SK-N-SH (cell line): Measurements from ENCODE around the gene CA4. TPM values are rescaled to one million over a fixed set of nuclear protein-coding genes. Genes with fewer than 3 reads are reported as not detected.
"Not testable (repeated sequence)": the region's sequence is repeated elsewhere in the genome, so short reads cannot be mapped to it uniquely, and the experiment has no call there.

Experiments used
- CTCF ChIA-PET: fragments of 300-600, 350-600 bp; formaldehyde crosslinking; extraction: SDS; loops from one replicate; lab custom pipeline; 2021; lab: Yijun Ruan, JAX
- POLR2A ChIA-PET: fragments of 350-600 bp; sonication (Branson Sonifier 250); formaldehyde crosslinking; extraction: SDS; loops from one replicate; lab custom pipeline; 2020; ENCODE audit warnings: antibody characterized with exemption, inconsistent platforms; lab: Yijun Ruan, JAX
- DNase-seq: peaks from one replicate; pipeline ENCODE4 v3.0.0; 2012
- H2AFZ ChIP-seq: fragments of 200-600 bp; sonication (generic); 2 replicates; pipeline ENCODE4 v1.8.1; 2016; ENCODE audit warnings: antibody characterized with exemption, mild to moderate bottlenecking, low read depth
- H3F3A ChIP-seq: fragments of 200-600 bp; sonication (generic); replicated peaks from 2 replicates; pipeline ENCODE3; 2016; ENCODE audit warnings: antibody characterized with exemption, mild to moderate bottlenecking; ENCODE audit not compliant: insufficient read depth
- H3K27ac ChIP-seq, 2 experiments: fragments of 200-500 bp in 1 of 2; fragments of 200-600 bp in 1 of 2; sonication (Bioruptor generic) in 1 of 2; sonication (generic), shearing (Covaris generic) in 1 of 2; 2 replicates each; pipeline versions ENCODE4 v1.5.1 to v1.6.1; 2014 to 2016; ENCODE audit warnings: low read depth in 2 of 2, inconsistent platforms in 1 of 2, low read length in 1 of 2, mild to moderate bottlenecking in 1 of 2, mixed read lengths in 1 of 2
- H3K27me3 ChIP-seq: fragments of 200-600 bp; sonication (generic), shearing (Covaris generic); 2 replicates; pipeline ENCODE4 v1.6.1; 2016; ENCODE audit warnings: mixed run types; ENCODE audit not compliant: insufficient read depth
- H3K36me3 ChIP-seq, 2 experiments: fragments of 200-500 bp in 1 of 2; fragments of 200-600 bp in 1 of 2; sonication (Bioruptor generic) in 1 of 2; sonication (generic) in 1 of 2; replicated peaks in 1 of 2; 2 replicates each; pipeline versions ENCODE3 to v1.5.1; 2014 to 2016; ENCODE audit warnings: low read length in 1 of 2, mild to moderate bottlenecking in 1 of 2; ENCODE audit not compliant: insufficient read depth in 2 of 2, control insufficient read depth in 1 of 2
- H3K4me1 ChIP-seq, 2 experiments: fragments of 200-500 bp in 1 of 2; fragments of 200-600 bp in 1 of 2; sonication (Bioruptor generic) in 1 of 2; sonication (generic), shearing (Covaris generic) in 1 of 2; 2 replicates each; pipeline versions ENCODE4 v1.5.1 to v1.6.1; 2014 to 2016; ENCODE audit warnings: low read depth in 1 of 2, low read length in 1 of 2, mixed run types in 1 of 2; ENCODE audit not compliant: insufficient read depth in 2 of 2, control insufficient read depth in 1 of 2
- H3K4me2 ChIP-seq: fragments of 200-600 bp; sonication (generic), shearing (Covaris generic); 2 replicates; pipeline ENCODE4 v1.6.1; 2017; ENCODE audit warnings: mixed run types
- H3K4me3 ChIP-seq, 2 experiments: fragments of 200-500 bp in 1 of 2; fragments of 200-600 bp in 1 of 2; sonication (Bioruptor generic) in 1 of 2; sonication (generic), shearing (Covaris generic) in 1 of 2; 2 replicates each; pipeline versions ENCODE4 v1.5.1 to v1.8.1; 2014 to 2016; ENCODE audit warnings: low read depth in 2 of 2, inconsistent platforms in 1 of 2, low read length in 1 of 2, mild to moderate bottlenecking in 1 of 2, mixed read lengths in 1 of 2, moderate library complexity in 1 of 2
- H3K79me2 ChIP-seq: fragments of 200-600 bp; sonication (generic); 2 replicates; pipeline ENCODE4 v1.8.1; 2017; ENCODE audit warnings: mild to moderate bottlenecking; ENCODE audit not compliant: insufficient read depth
- H3K9ac ChIP-seq: fragments of 200-600 bp; sonication (generic); 2 replicates; pipeline ENCODE4 v1.6.1; 2017; ENCODE audit warnings: mixed run types
- H3K9me2 ChIP-seq: fragments of 200-600 bp; sonication (generic); 2 replicates; pipeline ENCODE4 v1.6.1; 2017; ENCODE audit warnings: mixed run types
- H3K9me3 ChIP-seq: fragments of 200-600 bp; sonication (generic); 2 replicates; pipeline ENCODE4 v1.6.1; 2017; ENCODE audit warnings: mixed run types, mild to moderate bottlenecking, moderate library complexity
- H4K20me1 ChIP-seq: fragments of 200-600 bp; sonication (generic); 2 replicates; pipeline ENCODE4 v1.6.1; 2017; ENCODE audit warnings: mild to moderate bottlenecking, mixed run types; ENCODE audit not compliant: insufficient read depth
- ELF1 ChIP-seq: IDR thresholded peaks from 2 replicates; pipeline ENCODE4 v1.4.0; 2012
- FOXM1 ChIP-seq: IDR thresholded peaks from 2 replicates; pipeline ENCODE4 v1.4.0; 2012; ENCODE audit warnings: low read depth, mild to moderate bottlenecking
- GABPA ChIP-seq: IDR thresholded peaks from 2 replicates; pipeline ENCODE4 v1.4.0; 2012; ENCODE audit warnings: low read depth, mild to moderate bottlenecking
- MEF2A ChIP-seq: IDR thresholded peaks from 2 replicates; pipeline ENCODE4 v1.4.0; 2012; ENCODE audit warnings: low read depth, borderline replicate concordance
- MXI1 ChIP-seq: IDR thresholded peaks from 2 replicates; pipeline ENCODE4 v1.6.1; 2012; ENCODE audit warnings: mild to moderate bottlenecking, low read depth, low read length, improper control_type of control experiment
- NFIC ChIP-seq: IDR thresholded peaks from 2 replicates; pipeline ENCODE4 v1.4.0; 2012; ENCODE audit warnings: borderline replicate concordance
- RXRA ChIP-seq: IDR thresholded peaks from 2 replicates; pipeline ENCODE4 v1.4.0; 2012; ENCODE audit warnings: low read depth, mild to moderate bottlenecking, borderline replicate concordance
- SMC3 ChIP-seq: IDR thresholded peaks from 2 replicates; pipeline ENCODE4 v1.6.1; 2012; ENCODE audit warnings: low read depth, low read length, improper control_type of control experiment
- TCF12 ChIP-seq: IDR thresholded peaks from 2 replicates; pipeline ENCODE4 v1.4.0; 2012
- TEAD4 ChIP-seq: IDR thresholded peaks from 2 replicates; pipeline ENCODE4 v1.4.0; 2012; ENCODE audit warnings: mild to moderate bottlenecking, borderline replicate concordance; ENCODE audit not compliant: insufficient read depth
- USF2 ChIP-seq: fragments of 150-350 bp; IDR thresholded peaks from 2 replicates; pipeline ENCODE4 v1.6.1; 2017; ENCODE audit warnings: antibody characterized with exemption, low read length, low read depth, borderline replicate concordance
- WGBS: methylation state at CpG from one replicate; pipeline ENCODE4 v1.1.6; 2017; ENCODE audit warnings: low lambda C conversion rate; 5-methylcytosine and 5-hydroxymethylcytosine counted together
- polyA plus RNA-seq, 3 experiments: library from polyadenylated mRNA; depleted of rRNA; stranded (reverse); fragments of >200 nt; gene quantifications; 2 replicates each; pipeline ENCODE4 v1.2.3, GENCODE V29; 2012

Gene CA4
- polyA plus RNA-seq, 1 of the 3 experiments (the other 2 are of a cell fraction) = 0.21 TPM

GRCh38 chr17:60107526-60108257 lies 42.1 kb upstream of the CA4 start:
- Histone ChIP-seq H4K20me1 (no peaks in the 10 kb centered on the region), H3K9ac (no peak overlapping the region), H2AFZ (no peak overlapping the region), H3K27me3 (no peaks in the 10 kb centered on the region), H3F3A (peaks cover 8% of the 10 kb centered on the region), H3K4me3 (no peak overlapping the region), H3K36me3 (no peaks in the 10 kb centered on the region), H3K4me1 (peaks cover 3 to 14% of the 10 kb centered on the region in 2 experiments; a peak in 3 of 4 replicates), H3K79me2 (no peaks in the 10 kb centered on the region), H3K9me3 (no peaks in the 10 kb centered on the region), H3K4me2 (no peak overlapping the region), H3K9me2 (no peaks in the 10 kb centered on the region), H3K27ac (no peak overlapping the region)
- TF ChIP-seq TCF12 = no peak
- no peak for TF ChIP-seq NFIC
- no peak for DNase-seq
- CTCF ChIA-PET = interaction anchor here (0.6 kb wide), 1 partner anchor 321 kb away, joined by 3 read pairs; no protein-coding TSS in a partner anchor
- POLR2A ChIA-PET = no interaction called here
- WGBS = 87% methylated on average over 10 of the region's 10 CpGs

GRCh38 chr17:60108309-60108708 lies 41.5 kb upstream of the CA4 start:
- H4K20me1 ChIP-seq, H3K27ac ChIP-seq, H3K36me3 ChIP-seq, H3K4me3 ChIP-seq, H3K79me2 ChIP-seq, H3K9me2 ChIP-seq, H3F3A ChIP-seq, POLR2A ChIA-PET, H3K9me3 ChIP-seq, DNase-seq, H2AFZ ChIP-seq, CTCF ChIA-PET, H3K4me2 ChIP-seq, H3K9ac ChIP-seq, H3K27me3 ChIP-seq: not testable (repeated sequence)
- peaks cover 3 to 14% of the 10 kb centered on the region in 2 experiments; a peak in 3 of 4 replicates for H3K4me1 ChIP-seq
- WGBS = 80% methylated on average over 1 of the region's 1 CpG

- WGBS = 80% methylated on average over 4 of the region's 4 CpGs
- H3K4me1 ChIP-seq = peaks cover 3 to 14% of the 10 kb centered on the region in 2 experiments; a peak in 3 of 4 replicates
- H3K36me3 ChIP-seq = no peaks in the 10 kb centered on the region
- peaks cover 8% of the 10 kb centered on the region for H3F3A ChIP-seq
- H4K20me1 ChIP-seq = no peaks in the 10 kb centered on the region
- no peaks in the 10 kb centered on the region for H3K9me3 ChIP-seq
- no peak for DNase-seq
- H3K27me3 ChIP-seq = no peaks in the 10 kb centered on the region
- H3K27ac ChIP-seq = no peak overlapping the region
- no peak overlapping the region for H3K4me2 ChIP-seq
- no peaks in the 10 kb centered on the region for H3K79me2 ChIP-seq
- H2AFZ ChIP-seq = no peak overlapping the region
- no peaks in the 10 kb centered on the region for H3K9me2 ChIP-seq
- H3K9ac ChIP-seq = no peak overlapping the region
- CTCF ChIA-PET = no interaction called here
- H3K4me3 ChIP-seq = no peak overlapping the region
- POLR2A ChIA-PET = no interaction called here
- TF ChIP-seq FOXM1 (no peak), SMC3 (no peak), GABPA (no peak), USF2 (no peak), MEF2A (no peak), TEAD4 (no peak), MXI1 (no peak), ELF1 (no peak), RXRA (no peak)
These were observed 41.1 kb upstream of the CA4 start for GRCh38 chr17:60108712-60109111.
